Measurements from ENCODE around the gene DNAJA1.
"Not testable (repeated sequence)": the region's sequence is repeated elsewhere in the genome, so short reads cannot be mapped to it uniquely, and the experiment has no call there.

Gene DNAJA1

DNA sequence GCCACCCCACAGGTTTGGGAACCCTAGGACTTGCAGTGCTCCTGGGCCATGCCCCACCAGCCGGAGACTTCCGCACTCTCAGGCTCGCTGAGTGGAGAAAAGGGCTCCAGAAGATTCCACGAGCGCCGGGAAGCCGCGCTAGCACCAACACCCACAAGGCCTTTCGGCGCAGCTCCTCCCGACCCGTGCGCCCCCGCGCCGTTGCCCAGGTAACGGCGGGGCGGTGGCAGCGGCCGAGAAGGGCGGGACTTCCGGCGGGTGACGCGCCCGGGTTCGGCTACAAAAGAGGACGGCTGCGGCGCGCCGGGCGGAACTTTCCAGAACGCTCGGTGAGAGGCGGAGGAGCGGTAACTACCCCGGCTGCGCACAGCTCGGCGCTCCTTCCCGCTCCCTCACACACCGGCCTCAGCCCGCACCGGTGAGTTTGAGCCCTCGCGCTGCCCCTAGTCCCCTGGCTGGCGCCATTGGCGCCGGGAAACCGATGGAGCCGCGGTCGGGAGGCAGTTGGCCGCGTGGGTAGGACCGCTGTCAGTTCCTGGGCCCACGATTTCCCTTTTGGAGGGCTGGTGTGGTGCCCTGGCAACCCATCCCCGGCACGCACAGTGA lies at the start of gene DNAJA1:
Gene DNAJA1, plus strand, starts transcription at position 308 of the 606 bp plus-strand sequence. CDS start 1,212 bp downstream, outside the sequence.
- peak; percentile 79 for DNase-seq

DNA sequence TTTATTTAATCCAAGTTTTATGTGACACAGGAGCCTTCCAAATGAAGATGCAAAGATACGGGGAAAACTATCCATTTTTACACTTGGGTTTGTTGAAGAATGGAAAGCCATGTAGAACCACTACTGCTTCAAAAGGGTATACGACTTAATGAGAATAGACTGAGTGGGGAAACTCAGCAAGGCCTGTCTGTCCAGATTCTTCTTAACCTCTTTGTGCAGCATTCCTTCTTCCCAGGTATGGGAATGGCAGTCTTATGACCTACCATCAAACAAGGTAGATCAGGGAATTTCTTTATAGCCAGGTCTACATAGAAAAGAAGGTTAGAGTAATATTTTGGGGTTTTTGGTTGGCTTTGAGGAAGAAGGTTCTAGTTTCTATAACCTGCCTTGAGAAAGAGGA lies 47.0 kb upstream of the DNAJA1 start:
- DNase-seq = no peak

DNA sequence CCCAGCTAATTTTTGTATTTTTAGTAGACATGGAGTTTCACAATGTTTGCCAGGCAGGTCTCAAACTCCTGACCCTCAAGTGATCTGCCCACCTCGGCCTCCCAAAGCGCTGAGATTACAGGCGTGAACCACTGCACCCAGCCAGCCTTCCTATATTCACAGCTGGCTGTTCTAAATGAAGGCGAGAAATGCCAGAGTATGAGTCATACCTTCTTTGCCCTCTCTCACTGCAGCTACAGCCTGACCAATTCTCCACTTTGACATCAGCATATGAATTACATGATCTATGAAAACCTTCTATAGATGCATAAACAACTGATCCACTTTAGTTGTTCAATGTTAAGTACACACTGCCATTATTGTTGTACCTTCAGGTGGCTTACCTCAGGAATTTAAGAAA lies 38.1 kb upstream of the DNAJA1 start:
- DNase-seq = no peak

DNA sequence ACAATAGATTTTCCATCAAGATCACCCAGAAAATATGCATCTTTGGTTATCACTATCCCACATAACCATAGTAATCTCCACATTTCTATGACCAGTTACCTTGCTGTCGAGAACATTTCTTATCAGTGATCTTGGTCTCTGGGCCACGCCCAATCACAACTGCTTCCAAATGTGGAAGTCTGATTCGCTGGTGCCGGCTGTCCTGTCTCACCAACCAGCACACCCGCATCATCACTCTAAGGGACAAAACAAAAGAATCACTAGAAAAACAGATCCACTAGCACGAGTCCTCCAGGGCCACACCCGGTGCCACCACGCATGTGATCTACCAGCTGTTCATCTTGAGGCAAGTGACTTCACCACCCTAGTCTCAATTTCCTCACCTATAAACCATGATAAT lies 35.4 kb upstream of the DNAJA1 start:
- DNase-seq = no peak

DNA sequence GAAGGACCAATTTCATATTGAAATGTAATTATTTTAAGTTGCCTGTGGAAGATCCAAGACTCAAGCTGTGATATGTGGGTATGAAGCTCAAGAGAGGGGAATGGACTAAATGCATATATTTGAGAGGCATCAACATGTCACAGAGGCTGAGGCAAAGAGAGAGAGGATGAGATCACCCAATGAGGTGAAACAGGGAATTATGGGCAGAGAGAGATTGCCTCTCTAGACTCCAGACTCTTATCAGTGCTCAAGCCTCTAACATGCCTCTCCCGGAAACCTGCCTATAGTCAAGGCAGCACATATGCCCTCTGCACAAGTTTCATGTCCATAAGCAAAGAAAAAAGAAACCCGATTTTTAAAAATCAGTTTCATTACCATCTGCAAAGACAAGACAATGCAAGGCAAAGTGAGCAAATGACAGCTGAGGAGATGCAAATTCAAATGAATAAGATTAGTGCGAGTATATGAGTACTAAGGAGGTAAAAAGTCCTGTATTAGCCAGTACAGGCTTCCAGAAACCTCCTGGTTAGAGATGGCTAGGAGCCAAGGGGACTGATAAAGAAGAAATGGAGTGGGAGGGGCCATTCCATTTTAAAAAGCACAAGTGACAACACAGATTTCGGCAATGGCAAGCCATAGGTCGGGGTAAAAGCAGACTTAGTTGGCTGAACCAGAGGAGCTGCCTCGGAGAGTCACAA lies 33.0 kb upstream of the DNAJA1 start:
- DNase-seq = no peak

DNA sequence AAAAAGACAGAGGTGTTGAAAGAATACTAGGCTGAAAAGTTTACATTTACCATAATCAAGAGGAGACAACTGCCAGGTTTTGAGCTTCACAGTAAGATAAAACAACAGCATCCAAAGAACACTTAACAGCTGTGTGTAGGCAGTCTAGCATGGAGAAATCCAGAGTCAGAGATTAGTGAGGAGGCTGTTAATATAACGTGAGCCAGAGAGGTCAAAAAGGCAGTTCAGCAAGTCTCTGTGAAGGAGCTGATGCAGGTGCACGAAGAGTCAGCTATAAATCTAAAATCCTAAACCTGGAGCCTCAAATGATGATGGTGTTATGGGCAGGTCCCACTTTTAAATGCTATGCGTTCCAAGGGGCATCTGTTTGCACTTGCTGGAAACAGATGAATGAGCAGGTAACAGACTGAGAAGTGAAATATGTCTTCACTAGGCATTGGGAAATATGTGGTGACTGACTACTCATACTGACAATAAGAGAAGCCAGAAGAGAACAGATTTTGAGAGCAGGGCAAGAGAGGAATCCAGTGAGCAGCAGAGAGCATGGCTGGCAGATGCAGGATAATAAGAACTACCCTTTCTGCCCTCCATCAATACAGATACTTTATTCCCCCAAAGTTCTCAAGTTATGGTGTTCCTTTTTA lies 32.4 kb upstream of the DNAJA1 start:
- DNase-seq = no peak

DNA sequence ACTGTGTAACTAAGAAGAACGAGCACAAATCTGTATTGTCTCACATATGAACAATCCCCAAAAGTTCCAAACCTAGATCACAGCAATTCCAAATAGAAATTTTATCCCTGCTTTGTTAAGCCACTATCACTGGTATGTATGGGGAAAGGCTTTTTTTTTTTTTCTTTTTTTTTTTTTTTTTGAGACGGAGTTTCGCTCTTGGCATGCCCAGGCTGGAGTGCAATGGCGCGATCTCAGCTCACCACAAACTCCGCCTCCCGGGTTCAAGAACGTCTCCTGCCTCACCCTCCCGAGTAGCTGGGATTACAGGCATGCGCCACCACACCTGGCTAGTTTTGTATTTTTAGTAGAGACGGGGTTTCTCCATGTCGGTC lies 24.4 kb upstream of the DNAJA1 start:
- not testable (repeated sequence) for DNase-seq

DNA sequence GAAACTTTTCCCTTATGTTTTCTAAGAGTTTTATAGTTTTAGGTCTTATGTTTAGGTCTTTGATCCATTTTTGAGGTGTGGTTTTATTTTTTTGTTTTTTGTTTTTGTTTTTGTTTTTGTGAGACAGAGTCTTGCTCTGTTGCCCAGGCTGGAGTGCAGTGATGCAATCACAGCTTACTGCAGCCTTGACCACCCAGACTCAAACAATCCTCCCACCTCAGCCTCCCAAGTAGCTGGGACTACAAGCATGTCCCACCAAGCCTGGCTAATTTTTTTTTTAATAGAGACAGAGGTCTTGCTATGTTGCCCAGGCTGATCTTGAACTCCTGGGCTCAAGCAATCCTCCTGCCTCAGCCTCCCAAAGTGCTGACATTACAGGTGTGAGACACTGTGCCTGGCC lies 19.7 kb upstream of the DNAJA1 start:
- DNase-seq = not testable (repeated sequence)

DNA sequence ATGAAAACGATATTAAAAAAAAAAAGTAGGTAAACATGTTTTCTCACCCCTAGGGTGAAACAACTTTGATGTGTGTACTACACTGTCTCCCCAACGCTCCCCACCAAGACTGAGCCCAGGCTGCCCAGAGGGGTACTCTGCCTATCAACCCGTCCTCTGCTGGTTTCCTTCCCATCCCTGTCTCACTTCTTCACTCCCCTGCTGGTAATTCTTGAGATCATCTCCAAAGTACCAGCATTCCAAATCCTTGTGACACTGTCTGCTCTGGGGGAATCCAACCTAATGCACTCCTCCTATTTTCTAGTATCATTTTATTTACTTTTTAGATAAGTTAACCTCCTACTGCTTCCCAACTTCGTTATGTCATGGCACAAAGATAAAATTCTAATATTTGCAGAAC lies 17.3 kb upstream of the DNAJA1 start:
- DNase-seq = no peak

DNA sequence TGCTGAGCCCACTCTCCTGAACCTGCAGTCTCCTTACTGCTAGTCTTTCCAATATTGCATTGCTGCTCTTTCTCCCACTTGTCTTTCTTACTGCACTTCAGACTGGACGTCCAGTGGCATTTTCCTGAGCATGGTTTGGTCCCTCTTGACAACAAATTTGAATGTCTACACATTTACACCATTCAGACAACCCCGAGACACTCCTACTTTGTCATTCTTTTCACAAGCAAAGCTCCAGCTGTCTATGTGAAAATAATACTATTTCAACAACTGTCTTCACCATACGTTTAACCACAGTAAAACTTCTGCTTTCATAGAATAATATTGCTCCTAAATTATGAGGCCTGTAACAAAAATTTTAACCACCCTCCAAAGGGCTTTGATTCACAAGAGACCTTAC lies 13.2 kb upstream of the DNAJA1 start:
- no peak for DNase-seq

DNA sequence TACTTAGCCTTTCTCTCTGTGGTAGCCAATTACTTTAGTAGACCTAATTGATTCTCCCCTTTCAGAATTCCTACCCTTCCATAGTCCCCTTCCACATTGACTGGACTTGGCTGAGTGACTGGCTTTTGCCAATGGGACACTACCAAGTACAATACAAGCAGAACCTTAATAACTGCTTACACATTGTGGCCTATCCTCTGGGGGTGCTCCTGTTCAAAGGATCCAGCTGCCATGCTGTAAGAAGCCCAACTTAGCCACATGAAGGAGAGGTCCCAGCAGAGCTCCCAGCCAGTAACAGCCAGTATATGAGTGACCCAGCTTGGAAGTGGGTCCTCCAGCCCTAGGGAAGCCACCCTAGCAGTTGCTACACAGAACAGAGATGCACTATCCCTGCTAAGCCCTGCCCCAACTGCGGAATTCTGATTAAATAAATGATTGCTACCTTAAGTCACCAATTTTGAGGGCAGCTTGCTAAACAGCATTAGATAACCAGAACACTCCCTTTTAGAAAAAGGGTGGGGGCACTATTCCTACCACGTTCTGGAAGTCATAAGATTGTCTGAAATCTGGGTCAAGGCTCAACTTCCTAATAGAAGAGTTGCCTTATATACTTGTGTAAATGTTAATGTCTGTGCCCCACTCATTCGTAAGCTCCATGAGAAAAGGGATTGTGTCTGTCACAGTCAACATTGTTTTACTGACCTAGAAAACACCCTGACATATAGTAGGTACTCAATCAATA lies 12.6 kb upstream of the DNAJA1 start:
- no peak for DNase-seq

DNA sequence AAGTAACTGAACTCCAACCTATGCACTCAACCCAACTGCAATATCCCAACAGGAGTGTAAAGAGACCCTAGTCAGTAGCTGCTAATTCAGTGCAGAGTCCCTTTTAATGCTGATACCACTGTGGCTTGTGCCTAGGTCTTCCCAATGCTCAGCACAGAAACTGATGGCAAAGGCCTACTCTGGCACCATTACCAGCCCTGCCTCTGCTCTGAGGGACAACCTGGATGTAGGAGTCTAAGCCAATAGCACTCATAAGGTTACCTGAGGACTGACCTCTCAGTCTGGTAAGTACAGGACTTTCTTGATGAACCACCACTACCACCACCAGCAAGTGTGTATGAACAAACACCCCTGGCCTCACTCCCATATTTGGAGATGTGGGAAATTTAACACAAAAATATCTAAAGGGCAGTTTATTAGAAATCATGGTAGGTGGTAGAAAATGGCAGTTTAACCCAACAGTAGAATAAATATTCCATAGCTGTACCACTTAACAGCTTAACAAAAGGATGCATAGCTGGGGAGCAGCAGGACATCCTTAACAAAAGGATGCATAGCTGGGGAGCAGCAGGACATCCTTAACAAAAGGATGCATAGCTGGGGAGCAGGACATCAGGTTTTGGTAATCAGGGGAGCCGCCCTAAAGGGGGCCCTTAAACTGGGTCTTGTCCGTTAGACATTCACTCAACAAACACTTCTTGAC lies 11.0 kb upstream of the DNAJA1 start:
- DNase-seq = no peak

DNA sequence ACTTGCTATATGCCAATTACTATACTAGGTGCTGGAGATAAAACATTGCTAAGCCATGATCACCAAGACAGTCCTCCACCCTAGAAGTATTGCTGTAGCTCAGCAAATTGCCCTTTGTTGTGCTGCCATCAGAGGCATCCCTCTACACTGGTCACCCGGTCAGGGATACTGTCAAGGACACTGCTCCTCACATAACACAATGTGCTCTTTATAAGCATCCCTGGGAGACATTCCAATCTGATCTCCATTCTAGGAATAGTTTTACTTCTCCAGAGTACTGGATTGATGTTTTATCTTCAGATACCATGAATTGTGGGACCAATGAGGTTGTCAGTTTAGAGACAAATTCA lies 10.4 kb upstream of the DNAJA1 start:
- DNase-seq = no peak

DNA sequence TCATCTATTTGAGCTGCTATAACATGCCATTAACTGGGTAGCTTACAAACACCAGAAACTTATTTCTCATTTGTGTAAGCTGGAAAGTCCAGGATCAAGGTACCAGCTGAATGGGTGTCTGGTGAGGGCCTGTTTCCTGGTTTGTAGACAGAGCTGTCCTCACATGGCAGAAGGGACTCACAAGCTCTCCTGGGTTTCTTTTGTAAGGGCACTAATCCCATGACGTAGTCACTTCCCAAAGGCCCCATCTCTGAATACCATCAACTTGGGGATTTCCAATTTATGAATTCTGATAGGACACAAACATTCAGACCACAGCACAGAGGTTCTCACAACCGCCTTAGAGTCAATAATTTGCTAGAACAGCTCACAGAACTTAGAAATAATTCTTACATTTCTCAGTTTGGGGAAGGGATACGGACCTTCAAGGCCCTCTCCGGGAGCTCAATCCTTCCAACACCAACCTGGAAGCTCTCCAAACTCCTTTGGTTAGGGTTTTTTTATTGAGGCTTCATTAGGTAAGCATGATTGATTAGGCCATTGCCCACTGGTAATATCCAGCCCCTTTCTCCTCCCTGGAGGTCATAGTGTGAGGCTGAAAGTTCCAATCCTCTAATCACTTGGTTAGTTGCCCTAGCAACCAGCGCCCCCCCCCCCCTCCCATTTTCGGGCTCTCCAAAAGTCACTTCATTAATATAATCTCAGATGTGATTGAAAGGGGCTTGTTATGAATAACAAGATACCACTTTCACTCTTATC lies 7.6 kb upstream of the DNAJA1 start:
- no peak for DNase-seq

DNA sequence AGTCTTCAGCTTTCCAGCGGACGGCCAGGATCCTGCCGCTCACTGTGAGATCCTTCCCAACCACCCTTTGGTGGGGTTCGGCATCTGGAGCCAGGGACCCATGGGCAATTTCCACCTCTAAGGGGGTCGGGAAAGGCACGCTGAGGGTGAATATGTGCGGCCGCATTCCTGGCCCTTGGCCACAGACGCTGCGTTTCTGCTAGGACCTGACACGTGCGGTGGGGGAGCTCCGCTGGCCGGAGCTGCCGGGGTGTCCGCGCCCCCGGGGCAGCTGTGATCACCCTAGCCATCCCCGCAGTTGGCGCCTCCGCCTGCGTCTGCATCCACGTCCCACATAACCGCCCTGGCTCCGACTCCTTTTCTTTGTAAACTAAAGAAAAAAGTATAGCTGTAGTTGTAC lies 5.3 kb upstream of the DNAJA1 start:
- DNase-seq = no peak

DNA sequence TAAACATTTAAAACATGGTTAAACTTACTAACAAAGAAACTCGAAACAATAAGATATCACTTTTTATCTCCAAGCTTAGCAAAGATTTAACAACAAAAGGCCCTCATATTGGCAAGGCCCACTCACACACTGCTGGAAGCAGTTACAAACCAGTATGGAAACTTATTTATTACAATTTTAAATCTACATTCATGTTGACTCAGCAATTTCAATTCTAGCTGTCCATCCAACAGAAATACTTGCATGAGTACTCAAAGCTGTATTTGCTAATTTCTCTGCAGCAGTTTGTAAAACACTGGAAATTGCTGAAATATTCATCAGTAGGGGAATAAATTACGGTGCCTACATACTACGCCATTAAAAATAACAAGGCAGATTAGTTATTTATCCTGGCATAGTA lies 2.8 kb upstream of the DNAJA1 start:
- DNase-seq = no peak

DNA sequence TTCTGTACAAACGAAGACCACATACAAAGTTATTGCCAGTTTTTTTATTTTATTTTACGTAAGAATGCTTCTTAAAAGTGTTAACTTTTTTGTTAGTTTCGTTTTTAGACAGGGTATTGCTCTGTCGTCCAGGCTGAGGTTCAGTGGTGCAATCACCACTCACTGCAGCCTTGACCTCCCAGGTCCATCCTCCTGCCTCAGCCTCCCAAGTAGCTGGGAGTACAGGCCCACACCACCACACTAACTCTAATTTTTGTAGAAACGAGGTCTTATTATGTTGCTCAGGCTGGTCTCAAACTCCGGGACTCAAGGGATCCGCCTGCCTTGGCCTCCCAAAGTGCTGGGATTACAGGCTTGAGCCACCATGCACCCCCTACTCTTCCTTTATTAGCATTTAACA lies 2.3 kb upstream of the DNAJA1 start:
- no peak for DNase-seq

DNA sequence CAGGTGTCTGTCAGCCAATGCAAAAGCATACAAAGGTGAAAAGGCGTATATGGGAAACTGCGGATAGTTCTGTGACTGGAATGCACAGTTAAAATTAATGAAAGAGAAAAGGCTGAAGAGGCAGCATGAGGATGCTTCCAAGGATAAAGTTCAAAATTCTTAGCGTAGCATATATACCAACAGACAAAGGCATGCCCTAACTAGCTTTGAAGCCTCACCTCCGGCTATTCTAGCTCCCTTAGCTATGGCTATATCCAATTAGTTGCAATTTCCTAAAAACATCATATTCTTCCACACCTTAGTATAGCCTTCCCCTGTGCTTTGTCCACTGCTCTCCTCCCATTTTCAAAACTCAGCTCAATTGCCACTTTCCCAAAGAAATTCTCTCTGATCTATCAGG lies 1.4 kb upstream of the DNAJA1 start:
- DNase-seq = no peak

DNA sequence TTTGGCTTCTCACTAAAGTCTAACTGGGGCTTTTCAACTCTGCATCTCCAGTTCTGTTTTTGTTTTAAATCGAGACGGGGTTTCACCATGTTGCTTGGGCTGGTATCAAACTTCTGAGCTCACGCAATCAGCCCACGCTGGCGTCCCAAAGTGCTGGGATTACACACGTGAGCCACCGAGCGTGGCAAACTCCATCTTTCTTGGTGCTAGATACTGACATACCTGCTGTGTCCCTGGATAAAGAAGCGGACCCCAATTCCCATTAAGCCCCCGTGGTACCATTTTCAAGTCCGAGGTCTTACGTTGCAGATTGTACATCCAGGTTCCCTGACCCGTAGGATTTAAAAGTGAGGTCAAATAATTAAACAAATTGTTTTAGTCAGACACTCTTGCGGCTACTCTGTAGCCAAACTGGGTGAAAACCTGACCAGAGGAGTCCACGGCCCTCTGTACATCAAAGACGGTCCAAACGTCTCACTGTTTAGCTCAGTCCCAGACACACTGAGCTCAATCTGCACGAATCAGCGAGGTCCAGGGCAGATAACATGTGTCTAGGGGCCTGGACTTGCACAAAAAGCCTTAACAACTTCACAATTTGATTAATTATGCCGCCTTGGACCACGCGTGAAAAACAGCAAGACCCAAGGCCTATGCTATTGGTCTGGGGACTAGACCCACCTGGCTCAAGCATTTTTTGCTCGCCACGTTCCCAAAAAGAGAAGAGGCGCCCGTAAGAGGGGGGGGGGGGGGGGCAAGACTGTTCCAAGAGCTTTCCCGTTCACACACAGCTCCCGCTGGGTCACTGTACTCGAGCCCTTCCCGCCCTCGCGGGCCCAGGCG lies 727 bp upstream of the DNAJA1 start:
- no peak for DNase-seq

DNA sequence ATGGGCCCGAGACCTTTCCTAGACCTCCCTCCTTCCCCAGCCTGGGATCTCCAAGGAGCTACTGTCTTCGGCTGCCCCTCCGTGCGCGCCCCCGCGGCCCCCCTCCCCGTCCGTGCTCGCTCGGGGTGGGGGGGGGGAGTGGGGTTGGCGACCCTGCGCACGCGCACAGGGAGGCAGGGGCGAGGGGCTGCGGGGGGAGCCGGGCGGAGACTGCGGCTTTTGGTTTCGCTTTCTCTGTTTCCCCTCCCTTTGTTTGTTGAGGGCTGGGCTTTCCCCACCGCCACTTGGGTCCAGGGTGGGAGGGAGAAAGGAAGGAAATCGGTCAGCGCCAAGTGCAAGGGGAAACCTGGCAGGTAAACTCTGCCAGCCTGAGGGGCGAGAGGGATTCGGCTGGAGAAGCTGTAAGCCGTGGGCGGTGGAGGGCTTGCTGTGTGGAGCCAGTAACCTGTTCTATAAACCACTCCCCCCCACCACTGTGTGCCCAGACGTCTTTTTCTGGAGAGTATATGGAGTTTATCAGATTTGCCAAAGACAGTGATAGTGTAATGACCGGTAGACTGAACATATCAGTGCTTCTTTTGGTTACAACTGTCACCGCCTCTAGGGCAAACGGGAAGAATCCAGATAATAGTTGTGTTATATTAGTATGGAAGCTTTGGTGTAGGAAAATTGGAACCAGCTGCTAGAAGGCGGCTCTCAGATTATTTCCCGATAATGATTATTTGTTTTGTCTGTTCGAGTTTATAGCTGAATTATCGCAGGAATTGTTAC lies 684 bp downstream of the DNAJA1 start:
- no peak for DNase-seq
